Ishikawa (cell line): ENCODE data around the gene RHOC.

Source experiments
- CEBPB ChIP-seq: IDR thresholded peaks from 2 replicates; pipeline ENCODE4 v1.6.1; 2012
- CREB1 ChIP-seq: IDR thresholded peaks from 2 replicates; pipeline ENCODE4 v1.6.1; 2012; ENCODE audit warnings: low read depth
- EGR1 ChIP-seq: IDR thresholded peaks from 2 replicates; pipeline ENCODE4 v1.6.1; 2012
- EP300 ChIP-seq: IDR thresholded peaks from 2 replicates; pipeline ENCODE4 v1.6.1; 2012; ENCODE audit warnings: borderline replicate concordance
- FOXM1 ChIP-seq: IDR thresholded peaks from 2 replicates; pipeline ENCODE4 v1.6.1; 2012; ENCODE audit warnings: low read depth, borderline replicate concordance
- NFIC ChIP-seq: IDR thresholded peaks from 2 replicates; pipeline ENCODE4 v1.6.1; 2012
- RAD21 ChIP-seq: IDR thresholded peaks from 2 replicates; pipeline ENCODE4 v1.6.1; 2012; ENCODE audit warnings: low read depth
- TAF1 ChIP-seq: IDR thresholded peaks from 2 replicates; pipeline ENCODE4 v1.6.1; 2012; ENCODE audit warnings: low read depth, mild to moderate bottlenecking
- TCF12 ChIP-seq: IDR thresholded peaks from 2 replicates; pipeline ENCODE4 v1.6.1; 2012; ENCODE audit warnings: low read depth
- TEAD4 ChIP-seq: IDR thresholded peaks from 2 replicates; pipeline ENCODE4 v1.6.1; 2012
- YY1 ChIP-seq: IDR thresholded peaks from 2 replicates; pipeline ENCODE4 v1.6.1; 2012; ENCODE audit warnings: low read depth
- ZBTB7A ChIP-seq: IDR thresholded peaks from 2 replicates; pipeline ENCODE4 v1.6.1; 2012; ENCODE audit warnings: low read depth
- TF ChIP-seq, protein P1 (sequence below): IDR thresholded peaks from 2 replicates; pipeline ENCODE4 v1.6.1; 2012; ENCODE audit warnings: low read depth, mild to moderate bottlenecking
- TF ChIP-seq, protein P2 (sequence below): IDR thresholded peaks from 2 replicates; pipeline ENCODE4 v1.6.1; 2012
- TF ChIP-seq, protein P3 (sequence below): IDR thresholded peaks from 2 replicates; pipeline ENCODE4 v1.6.1; 2012

The RHOC gene

DNA sequence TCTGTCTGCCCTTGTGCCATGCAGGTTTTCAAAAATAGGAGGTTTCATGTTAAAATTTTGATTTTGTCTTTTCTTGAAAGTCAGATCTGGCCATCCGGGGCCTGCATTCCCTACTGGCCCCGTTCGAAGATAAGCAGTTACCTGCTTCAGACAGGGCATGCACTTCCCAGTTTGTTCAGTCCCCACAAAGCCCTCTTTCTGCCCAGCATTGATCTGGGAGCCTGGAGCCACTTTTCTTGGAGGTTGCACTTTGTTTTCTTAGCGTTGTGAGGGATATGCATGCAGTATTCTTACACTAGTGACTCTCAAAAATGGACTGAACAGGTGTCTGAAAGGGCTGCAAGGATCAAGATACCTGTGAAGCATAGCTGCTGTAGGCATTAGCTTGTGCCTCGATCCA, 21.0 kb downstream of the RHOC start:
- TF ChIP-seq TAF1 (no peak), RAD21 (no peak), NFIC (no peak), ZBTB7A (no peak), EGR1 (no peak), TCF12 (no peak), FOXM1 (no peak), CEBPB (no peak), YY1 (no peak), CREB1 (no peak), EP300 (no peak), TEAD4 (no peak)
- TF ChIP-seq, protein P1, sequence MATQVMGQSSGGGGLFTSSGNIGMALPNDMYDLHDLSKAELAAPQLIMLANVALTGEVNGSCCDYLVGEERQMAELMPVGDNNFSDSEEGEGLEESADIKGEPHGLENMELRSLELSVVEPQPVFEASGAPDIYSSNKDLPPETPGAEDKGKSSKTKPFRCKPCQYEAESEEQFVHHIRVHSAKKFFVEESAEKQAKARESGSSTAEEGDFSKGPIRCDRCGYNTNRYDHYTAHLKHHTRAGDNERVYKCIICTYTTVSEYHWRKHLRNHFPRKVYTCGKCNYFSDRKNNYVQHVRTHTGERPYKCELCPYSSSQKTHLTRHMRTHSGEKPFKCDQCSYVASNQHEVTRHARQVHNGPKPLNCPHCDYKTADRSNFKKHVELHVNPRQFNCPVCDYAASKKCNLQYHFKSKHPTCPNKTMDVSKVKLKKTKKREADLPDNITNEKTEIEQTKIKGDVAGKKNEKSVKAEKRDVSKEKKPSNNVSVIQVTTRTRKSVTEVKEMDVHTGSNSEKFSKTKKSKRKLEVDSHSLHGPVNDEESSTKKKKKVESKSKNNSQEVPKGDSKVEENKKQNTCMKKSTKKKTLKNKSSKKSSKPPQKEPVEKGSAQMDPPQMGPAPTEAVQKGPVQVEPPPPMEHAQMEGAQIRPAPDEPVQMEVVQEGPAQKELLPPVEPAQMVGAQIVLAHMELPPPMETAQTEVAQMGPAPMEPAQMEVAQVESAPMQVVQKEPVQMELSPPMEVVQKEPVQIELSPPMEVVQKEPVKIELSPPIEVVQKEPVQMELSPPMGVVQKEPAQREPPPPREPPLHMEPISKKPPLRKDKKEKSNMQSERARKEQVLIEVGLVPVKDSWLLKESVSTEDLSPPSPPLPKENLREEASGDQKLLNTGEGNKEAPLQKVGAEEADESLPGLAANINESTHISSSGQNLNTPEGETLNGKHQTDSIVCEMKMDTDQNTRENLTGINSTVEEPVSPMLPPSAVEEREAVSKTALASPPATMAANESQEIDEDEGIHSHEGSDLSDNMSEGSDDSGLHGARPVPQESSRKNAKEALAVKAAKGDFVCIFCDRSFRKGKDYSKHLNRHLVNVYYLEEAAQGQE = no peak
- TF ChIP-seq, protein P2, sequence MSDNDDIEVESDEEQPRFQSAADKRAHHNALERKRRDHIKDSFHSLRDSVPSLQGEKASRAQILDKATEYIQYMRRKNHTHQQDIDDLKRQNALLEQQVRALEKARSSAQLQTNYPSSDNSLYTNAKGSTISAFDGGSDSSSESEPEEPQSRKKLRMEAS = no peak

DNA sequence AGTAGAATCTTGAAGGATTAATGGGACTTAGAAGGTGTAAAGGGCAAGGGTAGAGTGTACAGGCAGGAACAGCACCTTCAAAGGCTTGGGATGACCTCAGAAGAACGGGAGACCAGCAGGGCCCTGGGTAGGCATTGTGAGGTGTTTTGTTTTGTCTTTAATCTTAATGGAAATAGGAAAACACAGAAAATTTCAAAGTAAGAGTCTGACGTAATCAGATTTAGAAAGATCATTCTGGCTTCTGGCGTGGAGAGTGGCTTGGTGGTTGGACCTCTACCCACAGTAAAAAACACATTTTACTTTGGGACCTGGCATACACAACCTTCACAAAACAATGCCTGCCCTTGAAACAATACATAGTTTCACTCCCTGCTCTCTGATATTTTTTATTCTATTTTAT, 28.3 kb downstream of the RHOC start:
- TF ChIP-seq, protein P1 = no peak
- TF ChIP-seq FOXM1 (no peak), TAF1 (no peak), RAD21 (no peak), CEBPB (no peak), TCF12 (no peak), YY1 (no peak), EP300 (no peak), EGR1 (no peak), CREB1 (no peak), NFIC (no peak), TEAD4 (no peak), ZBTB7A (no peak)
- TF ChIP-seq, protein P2 = no peak
- TF ChIP-seq, protein P3, sequence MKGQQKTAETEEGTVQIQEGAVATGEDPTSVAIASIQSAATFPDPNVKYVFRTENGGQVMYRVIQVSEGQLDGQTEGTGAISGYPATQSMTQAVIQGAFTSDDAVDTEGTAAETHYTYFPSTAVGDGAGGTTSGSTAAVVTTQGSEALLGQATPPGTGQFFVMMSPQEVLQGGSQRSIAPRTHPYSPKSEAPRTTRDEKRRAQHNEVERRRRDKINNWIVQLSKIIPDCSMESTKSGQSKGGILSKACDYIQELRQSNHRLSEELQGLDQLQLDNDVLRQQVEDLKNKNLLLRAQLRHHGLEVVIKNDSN = no peak

DNA sequence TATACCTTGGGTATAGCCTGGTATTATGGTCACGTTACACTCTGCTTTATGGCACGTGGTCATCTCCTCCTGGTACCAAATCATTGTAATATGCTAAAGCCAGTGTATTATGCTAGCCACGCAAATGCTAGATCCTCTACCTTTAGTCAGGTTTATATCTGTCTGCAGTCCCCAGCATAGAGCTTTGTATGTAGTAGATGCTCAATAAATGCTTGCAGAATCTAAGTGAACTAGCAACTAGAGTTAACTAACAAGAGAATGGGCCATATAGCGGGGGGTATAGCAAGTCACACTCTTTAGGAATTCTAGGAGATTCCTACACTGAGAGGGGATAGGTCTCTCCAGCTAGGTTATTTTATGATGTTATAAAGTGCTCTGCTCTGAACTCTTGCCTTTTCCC, 29.4 kb downstream of the RHOC start:
- TF ChIP-seq, protein P1 = no peak
- TF ChIP-seq NFIC (no peak), FOXM1 (no peak), TEAD4 (no peak), RAD21 (no peak), EGR1 (no peak), TCF12 (no peak), CEBPB (no peak), CREB1 (no peak), EP300 (no peak), ZBTB7A (no peak), YY1 (no peak), TAF1 (no peak)
- TF ChIP-seq, protein P3 = no peak
- TF ChIP-seq, protein P2 = no peak

DNA sequence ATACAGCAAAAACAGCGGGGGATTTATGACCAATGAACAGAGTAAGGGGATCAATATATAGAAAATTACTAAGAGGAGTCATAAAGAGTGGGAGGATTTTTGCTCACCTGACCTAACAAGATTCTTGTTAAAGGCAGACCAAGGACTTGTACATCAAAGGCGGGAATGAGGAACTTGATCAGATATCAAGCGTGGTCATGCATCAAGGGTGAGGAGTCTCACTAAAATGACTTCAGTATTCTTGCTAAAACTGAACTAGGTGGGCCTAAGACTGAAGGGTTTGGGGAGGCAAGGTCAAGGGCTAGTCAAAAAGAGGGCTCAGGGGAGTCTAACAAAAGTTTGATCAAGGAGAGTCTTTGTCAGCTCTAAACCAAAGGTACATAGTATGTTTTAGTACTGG, 30.4 kb downstream of the RHOC start:
- TF ChIP-seq ZBTB7A = no peak
- no peak for TF ChIP-seq TCF12
- TF ChIP-seq, protein P1 = no peak
- no peak for TF ChIP-seq RAD21
- no peak for TF ChIP-seq YY1
- no peak for TF ChIP-seq FOXM1
- TF ChIP-seq CREB1 = no peak
- no peak for TF ChIP-seq CEBPB
- no peak for TF ChIP-seq EGR1
- TF ChIP-seq, protein P2 = no peak
